Measurements from ENCODE around the gene IARS2. TPM values are rescaled to one million over a fixed set of nuclear protein-coding genes. Genes with fewer than 3 reads are reported as not detected.

IARS2 gene
- total RNA-seq, 1 experiment from 2014 or later, result 72.9 TPM

DNA sequence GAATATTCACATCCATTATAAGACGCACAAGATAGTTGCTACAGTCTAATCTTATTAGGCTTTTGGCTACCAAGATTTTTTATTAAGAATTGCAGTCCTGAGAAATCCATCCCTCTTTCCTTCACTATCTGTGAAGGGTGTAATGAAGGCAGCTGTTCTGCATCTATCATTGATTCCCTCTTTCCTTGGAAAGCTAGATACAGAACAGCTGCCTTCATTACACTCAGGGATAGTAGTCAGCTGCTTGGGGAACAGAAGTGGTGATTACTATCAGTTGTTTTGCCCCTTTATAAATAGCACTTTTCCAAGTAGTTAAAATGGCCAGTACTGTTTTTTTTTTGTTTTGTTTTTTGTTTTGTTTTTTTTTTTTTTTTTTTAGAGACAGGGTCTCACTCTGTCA is 70.2 kb downstream of the IARS2 start:
- no peak overlapping the region for H2BK20ac ChIP-seq (ENCODE audit: low read depth, low read length, poor library complexity, severe bottlenecking)

More for the DNA sequence above, 70.2 kb downstream of the IARS2 start:
- Histone ChIP-seq H3K56ac (ENCODE audit: insufficient read length, low read depth, low read length) (no peak overlapping the region), H2BK12ac (ENCODE audit: insufficient read length, low read depth, low read length) (no peak overlapping the region), H4K91ac (ENCODE audit: insufficient read length, low read depth, low read length) (no peak overlapping the region), H3K27ac (ENCODE audit: insufficient read length, low read depth, low read length) (no peak overlapping the region), H3K79me1 (ENCODE audit: insufficient read depth, low read depth, low read length, poor library complexity, severe bottlenecking) (no peaks in the 10 kb centered on the region), H4K8ac (replicated peaks; ENCODE audit: insufficient read length, low read depth, low read length) (no peak overlapping the region), H3K18ac (ENCODE audit: insufficient read length, low read depth, low read length) (no peak overlapping the region), H2AK5ac (ENCODE audit: insufficient read length, low read length) (no peak overlapping the region), H2BK120ac (ENCODE audit: low read depth, low read length, poor library complexity, severe bottlenecking) (no peak overlapping the region), H3K9me3 (ENCODE audit: control insufficient read depth, low read depth, low read length) (no peaks in the 10 kb centered on the region), H2BK5ac (ENCODE audit: insufficient read length, low read length) (no peak overlapping the region), H3K4ac (ENCODE audit: low read depth, low read length) (no peak overlapping the region), H3K27me3 (ENCODE audit: insufficient read depth, low read length) (no peaks in the 10 kb centered on the region), H3K79me2 (ENCODE audit: insufficient read depth, low read length) (no peaks in the 10 kb centered on the region), H2AFZ (ENCODE audit: low read length) (no peak overlapping the region), H3K23ac (ENCODE audit: insufficient read length, low read depth, low read length) (no peak overlapping the region), H4K20me1 (ENCODE audit: control insufficient read depth, insufficient read depth, insufficient read length) (no peaks in the 10 kb centered on the region), H3K14ac (ENCODE audit: insufficient read depth, low read length) (no peak overlapping the region), H3K4me2 (ENCODE audit: insufficient read depth, insufficient read length, low read length) (no peak overlapping the region), H3K23me2 (ENCODE audit: insufficient read length, low read depth, low read length, poor library complexity, severe bottlenecking) (no peaks in the 10 kb centered on the region), H4K5ac (ENCODE audit: insufficient read length, low read depth, low read length) (no peak overlapping the region), H3T11ph (ENCODE audit: low read length) (no peak overlapping the region), H3K9ac (ENCODE audit: extremely low read depth, insufficient read length, low read length) (no peak overlapping the region), H2BK15ac (ENCODE audit: low read depth, low read length) (no peak overlapping the region), H3K4me1 (ENCODE audit: insufficient read depth, low read length) (no peaks in the 10 kb centered on the region)
- Mint-ChIP-seq H3K4me1 (no peaks in the 10 kb centered on the region), H3K27me3 (ENCODE audit: low read depth) (no peaks in the 10 kb centered on the region), H3K4me3 (no peak overlapping the region), H3K27ac (no peak overlapping the region), H3K9me3 (no peaks in the 10 kb centered on the region), H3K36me3 (ENCODE audit: insufficient read depth in 1 of 3, low read depth in 3 of 3) (peaks cover 11 to 43% (median 35%) of the 10 kb centered on the region in 3 experiments; a peak in 6 of 7 replicates)
- WGBS (ENCODE audit: extremely low coverage, insufficient read length, low lambda C conversion rate), result no CpG with 5 or more reads among the region's 1 CpG
- TF ChIP-seq, protein P1, sequence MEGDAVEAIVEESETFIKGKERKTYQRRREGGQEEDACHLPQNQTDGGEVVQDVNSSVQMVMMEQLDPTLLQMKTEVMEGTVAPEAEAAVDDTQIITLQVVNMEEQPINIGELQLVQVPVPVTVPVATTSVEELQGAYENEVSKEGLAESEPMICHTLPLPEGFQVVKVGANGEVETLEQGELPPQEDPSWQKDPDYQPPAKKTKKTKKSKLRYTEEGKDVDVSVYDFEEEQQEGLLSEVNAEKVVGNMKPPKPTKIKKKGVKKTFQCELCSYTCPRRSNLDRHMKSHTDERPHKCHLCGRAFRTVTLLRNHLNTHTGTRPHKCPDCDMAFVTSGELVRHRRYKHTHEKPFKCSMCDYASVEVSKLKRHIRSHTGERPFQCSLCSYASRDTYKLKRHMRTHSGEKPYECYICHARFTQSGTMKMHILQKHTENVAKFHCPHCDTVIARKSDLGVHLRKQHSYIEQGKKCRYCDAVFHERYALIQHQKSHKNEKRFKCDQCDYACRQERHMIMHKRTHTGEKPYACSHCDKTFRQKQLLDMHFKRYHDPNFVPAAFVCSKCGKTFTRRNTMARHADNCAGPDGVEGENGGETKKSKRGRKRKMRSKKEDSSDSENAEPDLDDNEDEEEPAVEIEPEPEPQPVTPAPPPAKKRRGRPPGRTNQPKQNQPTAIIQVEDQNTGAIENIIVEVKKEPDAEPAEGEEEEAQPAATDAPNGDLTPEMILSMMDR (conservative IDR thresholded peaks at IDR 0.05), result no peak
- no peak for DNase-seq
